Fibroblast of gingiva (primary cell): ENCODE measurements around the gene SRR.

Experiments
- DNase-seq: peaks from one replicate; pipeline ENCODE4 v3.0.0-alpha.2; 2011; ENCODE audit warnings: low read depth

The SRR gene

GRCh38 chr17:2371183-2372130 lies 67.7 kb downstream of the SRR start:
- no peak for DNase-seq

DNA sequence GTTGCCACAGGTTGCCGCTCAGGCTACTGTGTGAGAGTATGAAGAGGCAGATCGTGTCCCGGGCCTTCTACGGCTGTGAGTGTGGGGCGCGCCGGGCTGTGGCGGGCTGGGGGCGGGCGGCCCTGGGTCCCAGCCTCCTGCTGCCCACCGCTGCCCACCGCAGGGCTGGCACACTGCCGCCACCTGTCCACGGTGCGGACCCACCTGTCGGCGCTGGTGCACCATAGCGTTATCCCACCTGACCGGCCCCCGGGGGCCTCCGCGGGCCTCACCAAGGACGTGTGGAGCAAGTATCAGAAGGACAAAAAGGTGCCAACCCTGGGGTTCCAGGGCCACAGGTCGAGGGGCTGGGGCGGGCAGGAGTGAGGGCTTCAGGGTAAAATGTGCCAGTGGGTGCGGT lies 68.4 kb downstream of the SRR start:
- no peak for DNase-seq

DNA sequence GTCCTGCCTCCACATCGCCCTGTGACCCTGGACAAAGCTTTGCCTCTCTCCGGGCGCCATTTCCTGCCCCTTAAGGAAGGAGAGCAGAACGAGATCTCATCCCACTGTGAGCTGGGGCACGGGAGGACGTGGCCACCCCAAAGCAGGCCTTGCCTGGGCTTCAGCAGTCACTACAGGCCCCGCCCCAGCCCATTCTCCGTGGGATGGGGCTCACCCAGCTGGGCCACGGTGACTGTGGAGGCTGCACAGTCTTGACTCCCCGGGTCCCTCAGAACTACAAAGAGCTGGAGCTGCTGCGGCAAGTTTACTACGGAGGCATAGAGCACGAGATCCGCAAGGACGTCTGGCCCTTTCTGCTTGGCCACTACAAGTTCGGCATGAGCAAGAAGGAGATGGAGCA lies 68.9 kb downstream of the SRR start:
- DNase-seq: no peak

DNA sequence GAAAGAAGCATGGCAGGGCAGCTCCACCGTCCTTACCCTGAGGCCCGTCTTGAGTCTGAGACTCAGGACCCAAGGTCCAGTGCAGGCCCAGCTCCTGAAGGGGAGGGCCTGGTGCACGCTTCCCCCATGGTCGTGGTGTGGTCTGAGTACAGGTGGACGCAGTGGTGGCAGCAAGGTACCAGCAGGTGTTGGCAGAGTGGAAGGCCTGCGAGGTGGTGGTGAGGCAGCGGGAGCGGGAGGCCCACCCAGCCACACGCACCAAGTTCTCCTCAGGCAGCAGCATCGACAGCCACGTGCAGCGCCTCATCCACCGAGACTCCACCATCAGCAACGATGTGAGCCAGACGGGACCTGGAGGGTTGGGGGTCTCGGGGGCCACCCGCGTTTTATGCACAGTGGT lies 69.4 kb downstream of the SRR start:
- no peak for DNase-seq
